HG03060 (cell line): Measurements from ENCODE around the gene CRTAP.
"Not testable (repeated sequence)": the region's sequence is repeated elsewhere in the genome, so short reads cannot be mapped to it uniquely, and the experiment has no call there.

ENCODE experiments used
- ATAC-seq: cut with Tn5 transposase; IDR thresholded peaks from one replicate; pipeline ENCODE4 v1.9.1; 2021; ENCODE audit warnings: low read depth, moderate number of reproducible peaks; ENCODE audit not compliant: unreplicated experiment

Gene CRTAP

DNA sequence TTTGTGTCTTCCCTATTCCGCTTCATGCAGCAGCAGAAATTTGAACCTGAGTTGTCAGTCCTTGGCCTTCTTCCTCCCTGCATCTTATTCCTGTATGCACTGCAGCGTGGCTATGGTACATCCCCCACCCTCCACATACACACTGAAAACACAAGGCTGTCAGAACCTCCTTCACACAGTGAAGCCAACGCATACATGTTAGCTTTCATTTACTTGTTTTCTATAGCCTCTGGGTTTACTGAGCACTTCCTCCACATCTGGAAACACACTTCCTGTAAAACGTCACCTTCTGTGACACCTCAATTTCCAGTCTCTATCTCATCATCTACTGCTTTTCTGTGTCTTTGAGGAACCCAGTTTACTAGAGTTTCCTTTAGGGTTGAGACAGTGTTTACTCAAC is 57.8 kb downstream of the CRTAP start:
- ATAC-seq = no peak

DNA sequence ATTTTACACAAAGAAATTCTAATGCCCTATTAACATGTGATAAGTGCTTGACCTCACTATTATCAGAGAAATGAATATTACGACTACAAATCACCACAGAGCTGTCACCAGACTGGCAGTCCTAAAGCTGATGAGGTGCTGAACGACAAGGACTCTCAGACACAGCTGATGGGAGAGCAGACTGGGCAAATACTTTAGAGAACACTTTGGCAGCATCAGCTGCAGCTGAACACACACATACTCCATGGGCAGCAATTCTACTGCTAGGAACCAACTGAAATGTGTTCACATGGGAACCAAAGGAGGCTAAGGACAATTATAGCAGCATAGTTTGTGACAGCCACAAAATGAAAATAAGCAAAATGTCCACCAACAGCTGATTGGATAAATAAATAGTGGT is 59.3 kb downstream of the CRTAP start:
- ATAC-seq = no peak

DNA sequence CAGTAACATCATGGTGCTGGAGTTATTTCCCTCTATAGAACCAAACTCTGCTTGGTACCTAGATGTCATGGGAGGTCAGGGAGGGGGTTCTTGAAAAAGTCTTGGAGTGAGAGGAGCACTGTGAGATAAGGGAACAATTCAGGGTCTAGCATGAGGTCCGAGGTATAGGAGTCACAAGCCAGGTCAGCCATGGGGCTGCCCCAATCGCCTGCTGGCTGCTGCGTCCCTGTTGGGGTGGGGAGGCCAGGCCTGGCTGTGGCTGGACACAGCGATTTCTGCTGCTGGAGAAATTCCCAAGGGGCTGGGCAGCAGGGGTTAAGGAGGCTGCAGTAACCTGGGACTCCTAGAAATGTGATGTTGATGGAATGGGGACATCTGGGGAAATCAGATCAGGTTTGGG is 59.9 kb downstream of the CRTAP start:
- no peak for ATAC-seq

DNA sequence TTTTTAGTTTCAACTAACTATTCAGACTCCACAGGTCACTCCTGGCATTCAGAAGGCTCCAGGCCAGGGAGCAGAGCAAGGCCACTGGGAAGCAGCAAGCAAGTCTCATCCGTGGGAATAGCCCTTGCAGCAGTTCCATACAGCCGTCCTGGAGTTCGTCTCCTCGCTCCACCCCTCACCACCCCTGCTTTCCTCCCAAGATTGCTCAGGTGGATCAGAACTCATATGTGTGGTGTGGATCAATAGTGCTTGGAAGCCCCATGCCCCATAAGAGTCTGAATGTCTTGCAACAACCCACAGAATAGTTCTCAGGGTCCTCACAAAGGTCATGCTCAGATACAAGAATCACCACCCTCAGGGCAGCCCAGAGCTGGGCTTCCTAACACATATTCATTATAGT is 60.3 kb downstream of the CRTAP start:
- no peak for ATAC-seq

DNA sequence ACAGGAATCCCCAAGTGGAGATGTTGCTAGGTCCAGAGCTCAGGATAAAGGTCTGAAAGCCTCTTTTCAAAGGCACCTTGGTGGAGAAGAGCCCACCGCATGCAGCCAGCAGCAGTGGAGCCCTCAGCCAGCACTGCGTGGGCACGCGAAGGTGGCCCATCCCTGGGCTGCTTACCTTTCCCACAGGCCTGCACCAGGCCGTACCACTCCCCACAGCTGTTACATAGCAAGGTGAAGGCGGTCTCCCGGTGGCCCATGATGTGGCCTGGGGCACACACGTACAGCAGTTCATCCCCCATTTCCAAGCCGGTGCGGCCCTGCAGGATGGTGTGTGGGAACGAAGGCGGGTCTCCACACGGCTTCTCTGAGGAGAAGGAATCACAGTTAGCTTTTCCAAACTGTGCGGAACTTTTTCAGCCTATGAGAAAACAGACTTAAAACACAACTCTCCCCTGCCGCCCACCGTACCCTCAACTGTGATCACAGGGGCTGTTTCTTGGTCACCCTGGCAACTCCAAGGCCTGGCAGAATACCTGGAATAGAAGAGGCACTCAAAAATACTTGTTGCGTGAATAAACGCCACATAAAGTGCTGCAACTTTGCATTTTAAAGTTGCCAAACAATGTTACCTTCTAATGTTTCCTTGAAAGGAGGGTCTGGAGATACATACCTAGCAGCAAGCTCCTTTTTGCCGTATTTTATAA is 61.0 kb downstream of the CRTAP start:
- ATAC-seq = no peak

DNA sequence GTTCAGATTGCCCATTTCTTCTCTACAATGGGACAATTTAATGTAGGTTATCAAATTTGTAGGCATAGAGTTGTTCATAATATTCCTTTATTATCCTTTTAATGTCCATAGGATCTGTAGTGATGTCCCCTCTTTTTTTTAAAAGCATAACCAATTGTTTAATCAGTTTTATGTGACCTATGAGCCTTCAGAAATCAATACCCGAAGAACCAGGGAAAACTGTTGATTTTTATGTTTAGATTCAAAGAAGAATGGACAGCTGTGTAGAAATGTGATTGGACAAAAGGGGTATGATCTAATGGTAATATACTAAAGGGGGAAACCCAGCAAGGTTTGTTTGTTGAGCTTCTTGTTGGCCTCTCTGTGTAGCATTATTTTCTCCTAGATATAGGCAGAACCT is 65.3 kb downstream of the CRTAP start:
- no peak for ATAC-seq

DNA sequence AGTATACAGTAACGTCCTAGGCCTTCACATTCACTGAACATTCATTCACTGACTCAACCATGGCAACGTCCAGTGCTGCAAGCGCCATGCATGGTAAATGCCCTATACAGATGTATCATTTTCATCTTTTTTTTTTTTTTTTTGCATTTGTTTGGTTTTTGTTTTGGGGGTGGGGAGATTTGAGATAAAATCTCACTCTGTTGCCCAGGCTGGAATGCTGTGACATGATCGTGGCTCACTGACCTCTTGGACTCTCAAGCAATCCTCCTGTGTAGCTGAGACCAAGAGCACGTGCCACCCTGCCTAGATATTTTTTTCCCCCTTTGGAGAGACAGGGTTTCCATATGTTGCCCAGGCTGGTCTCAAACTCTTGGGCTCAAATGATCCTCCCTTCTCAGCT is 67.4 kb downstream of the CRTAP start:
- no peak for ATAC-seq

DNA sequence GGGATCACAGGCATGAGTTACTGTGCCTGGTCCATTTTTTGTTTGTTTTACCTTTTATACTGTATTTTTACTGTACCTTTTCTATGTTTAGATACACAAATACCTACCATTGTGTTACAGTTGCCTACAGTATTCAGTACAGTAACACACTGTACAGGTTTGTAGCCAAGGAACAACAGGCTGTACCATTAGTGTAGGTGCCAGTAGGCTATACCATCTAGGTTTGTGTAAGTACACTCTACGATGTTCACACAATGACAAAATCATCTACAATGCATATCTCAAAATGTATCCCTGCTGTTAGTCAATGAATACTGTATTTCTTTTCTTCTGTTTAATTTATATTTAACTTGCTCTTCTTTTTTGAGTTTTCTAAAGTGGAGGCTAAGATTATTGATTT is 67.8 kb downstream of the CRTAP start:
- not testable (repeated sequence) for ATAC-seq

DNA sequence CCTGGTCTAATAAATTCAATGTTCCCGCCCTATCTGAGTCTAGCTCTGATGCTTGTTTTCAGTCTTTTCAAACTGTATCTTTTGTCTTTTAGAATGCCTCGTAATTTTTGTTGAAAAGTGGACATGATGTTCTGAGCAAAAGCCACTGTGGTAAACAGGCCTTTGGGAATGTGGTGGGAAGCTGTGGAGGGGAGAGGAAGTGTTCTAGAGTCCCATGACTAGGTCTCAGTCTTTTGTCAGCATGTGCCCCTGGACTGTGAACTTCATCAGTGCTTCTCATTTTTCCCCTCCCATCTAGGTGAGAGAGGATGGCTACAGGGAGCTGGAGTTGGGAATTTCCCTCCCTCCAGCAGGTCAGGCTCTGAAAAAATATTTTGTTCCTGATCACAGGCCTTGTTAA is 71.0 kb downstream of the CRTAP start:
- no peak for ATAC-seq

DNA sequence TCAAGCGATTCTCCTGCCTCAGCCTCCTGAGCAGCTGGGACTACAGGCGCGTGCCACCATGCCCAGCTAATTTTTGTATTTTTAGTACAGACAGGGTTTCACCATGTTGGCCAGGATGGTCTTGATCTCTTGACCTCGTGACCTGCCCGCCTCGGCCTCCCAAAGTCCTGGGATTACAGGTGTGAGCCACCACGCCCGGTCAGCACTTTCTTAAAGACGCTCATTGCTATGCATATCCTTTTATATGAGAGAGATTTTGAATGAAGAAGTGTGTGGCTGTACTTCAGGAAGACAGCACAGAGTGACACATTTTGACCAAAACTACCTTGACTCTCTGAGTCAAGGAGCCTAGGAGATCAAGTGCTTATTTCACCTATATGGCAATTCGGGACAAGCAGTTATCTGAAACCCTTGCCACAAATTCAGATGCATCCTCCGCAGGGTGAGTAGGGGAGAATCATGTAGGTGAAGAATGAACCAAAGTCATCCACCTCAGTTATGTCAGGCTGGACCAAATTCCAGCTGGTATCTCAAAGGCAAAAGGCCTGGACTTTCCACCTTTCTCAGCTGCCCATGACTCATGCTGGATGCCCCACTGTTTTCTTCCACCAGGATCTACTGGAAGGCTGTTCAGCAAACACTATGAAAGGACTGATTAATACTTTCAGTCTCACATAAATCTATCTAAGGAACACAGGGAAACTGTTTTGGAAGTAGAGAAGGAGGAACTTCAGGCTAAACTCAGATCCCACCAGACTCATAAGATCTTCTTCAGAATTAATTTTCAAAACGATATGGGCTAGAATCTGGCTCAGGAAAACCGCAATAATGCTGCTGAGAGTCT is 72.9 kb downstream of the CRTAP start:
- ATAC-seq = no peak

DNA sequence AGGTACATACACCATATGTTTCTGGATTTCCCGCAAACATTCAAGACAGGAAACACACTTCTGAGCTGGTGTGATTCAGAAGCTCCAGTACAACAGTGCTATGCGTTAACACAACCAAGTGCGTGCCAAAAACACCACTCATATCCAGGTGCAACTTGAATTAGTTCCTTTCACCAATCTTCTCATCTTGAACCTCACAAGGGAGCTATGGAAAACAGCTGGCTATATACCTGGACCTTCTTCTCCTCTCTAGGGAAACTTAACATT is 73.5 kb downstream of the CRTAP start:
- no peak for ATAC-seq

DNA sequence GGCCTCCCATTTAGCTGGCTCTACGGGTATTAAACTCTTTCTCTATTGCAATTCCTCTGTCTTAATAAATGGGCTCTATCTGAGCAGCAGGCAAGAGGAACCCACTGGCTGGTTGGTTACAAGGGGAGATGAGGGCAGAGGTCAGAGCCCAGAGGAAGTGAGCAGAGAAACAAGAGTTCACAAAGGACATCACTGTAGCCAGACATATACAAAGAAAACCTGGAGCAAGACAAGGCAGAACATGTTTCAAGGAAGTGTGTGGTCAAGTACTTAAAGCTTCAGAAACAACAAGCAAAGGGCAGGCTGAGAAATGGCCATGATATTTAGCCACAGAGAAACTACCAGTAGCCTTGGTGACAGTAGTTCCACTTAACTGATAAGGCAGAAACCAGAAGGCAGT is 80.5 kb downstream of the CRTAP start:
- ATAC-seq = no peak

DNA sequence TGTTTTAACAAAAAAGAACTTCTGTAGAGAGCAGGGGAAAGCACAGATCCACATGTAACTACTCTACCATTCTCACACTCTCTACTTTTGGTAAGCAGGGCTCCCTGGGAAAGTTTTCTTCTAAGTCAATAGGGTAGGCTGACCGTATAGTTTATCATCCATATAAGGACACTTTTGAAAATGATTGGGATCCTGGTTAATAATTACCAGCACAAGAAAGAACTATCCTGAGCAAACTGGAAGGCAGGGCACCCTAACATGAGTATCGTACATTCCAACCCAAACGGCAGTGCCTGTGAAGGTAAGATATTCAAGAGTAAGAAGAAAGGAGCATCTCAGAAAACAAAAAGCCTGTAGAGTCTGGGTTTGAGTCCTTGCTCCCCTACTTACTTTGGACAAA is 82.7 kb downstream of the CRTAP start:
- ATAC-seq = no peak
